ENCODE data around the gene NTN1. TPM values are rescaled to one million over a fixed set of nuclear protein-coding genes. Genes with fewer than 3 reads are reported as not detected.

NTN1 gene
- total RNA-seq, 1 donor = 0.36 TPM

DNA sequence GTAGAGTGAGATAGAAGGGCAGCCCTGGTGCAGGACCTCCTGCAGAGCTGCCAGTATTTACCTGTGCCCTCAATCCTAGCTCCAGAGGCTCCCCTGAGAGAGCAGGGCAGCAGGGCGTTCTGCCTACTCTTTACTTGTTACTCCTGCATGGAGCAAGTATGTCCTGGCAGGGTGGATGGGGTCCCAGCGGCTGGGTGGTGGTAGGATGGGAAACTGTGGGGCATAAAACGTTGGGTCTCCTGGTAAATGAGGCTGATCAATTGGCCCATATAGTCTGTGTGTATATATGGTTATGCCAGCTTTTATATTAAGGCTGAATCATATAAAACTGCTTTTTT, 192.0 kb downstream of the NTN1 start:
- Histone ChIP-seq H2AFZ (ENCODE audit: low read length) (no peak overlapping the region), H3K36me3 (ENCODE audit: insufficient read depth, low read length) (no peaks in the 10 kb centered on the region), H4K20me1 (ENCODE audit: insufficient read depth, low read length) (no peaks in the 10 kb centered on the region), H3K9me3 (ENCODE audit: low read depth, low read length) (no peaks in the 10 kb centered on the region), H3K27ac (ENCODE audit: low read depth, low read length) (no peak overlapping the region), H3K79me2 (ENCODE audit: insufficient read depth, low read length) (no peaks in the 10 kb centered on the region), H3K4me1 (ENCODE audit: insufficient read depth, low read length) (peaks cover 5% of the 10 kb centered on the region), H3K4me2 (ENCODE audit: insufficient read depth, low read length) (no peak overlapping the region), H3K4me3 (ENCODE audit: insufficient read depth, low read length) (no peak overlapping the region), H3K27me3 (ENCODE audit: insufficient read depth, low read length) (no peaks in the 10 kb centered on the region)
- TF ChIP-seq, protein P1, sequence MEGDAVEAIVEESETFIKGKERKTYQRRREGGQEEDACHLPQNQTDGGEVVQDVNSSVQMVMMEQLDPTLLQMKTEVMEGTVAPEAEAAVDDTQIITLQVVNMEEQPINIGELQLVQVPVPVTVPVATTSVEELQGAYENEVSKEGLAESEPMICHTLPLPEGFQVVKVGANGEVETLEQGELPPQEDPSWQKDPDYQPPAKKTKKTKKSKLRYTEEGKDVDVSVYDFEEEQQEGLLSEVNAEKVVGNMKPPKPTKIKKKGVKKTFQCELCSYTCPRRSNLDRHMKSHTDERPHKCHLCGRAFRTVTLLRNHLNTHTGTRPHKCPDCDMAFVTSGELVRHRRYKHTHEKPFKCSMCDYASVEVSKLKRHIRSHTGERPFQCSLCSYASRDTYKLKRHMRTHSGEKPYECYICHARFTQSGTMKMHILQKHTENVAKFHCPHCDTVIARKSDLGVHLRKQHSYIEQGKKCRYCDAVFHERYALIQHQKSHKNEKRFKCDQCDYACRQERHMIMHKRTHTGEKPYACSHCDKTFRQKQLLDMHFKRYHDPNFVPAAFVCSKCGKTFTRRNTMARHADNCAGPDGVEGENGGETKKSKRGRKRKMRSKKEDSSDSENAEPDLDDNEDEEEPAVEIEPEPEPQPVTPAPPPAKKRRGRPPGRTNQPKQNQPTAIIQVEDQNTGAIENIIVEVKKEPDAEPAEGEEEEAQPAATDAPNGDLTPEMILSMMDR (IDR thresholded peaks at IDR 0.05; ENCODE audit: extremely low read depth, low read depth, low read length) = no peak
- DNase-seq (ENCODE audit: insufficient read length, low spot score, missing footprints) = no peak

GRCh38 chr17:9215465-9215864, 194.2 kb downstream of the NTN1 start:
- H3K79me2 ChIP-seq (ENCODE audit: insufficient read depth, low read length) = no peaks in the 10 kb centered on the region
- no peak for DNase-seq (ENCODE audit: insufficient read length, low spot score, missing footprints)
- no peak overlapping the region for H2AFZ ChIP-seq (ENCODE audit: low read length)
- H3K27ac ChIP-seq (ENCODE audit: low read depth, low read length) = no peak overlapping the region
- no peaks in the 10 kb centered on the region for H3K36me3 ChIP-seq (ENCODE audit: insufficient read depth, low read length)
- H3K4me2 ChIP-seq (ENCODE audit: insufficient read depth, low read length) = no peak overlapping the region
- H3K27me3 ChIP-seq (ENCODE audit: insufficient read depth, low read length) = no peaks in the 10 kb centered on the region
- peaks cover 5% of the 10 kb centered on the region for H3K4me1 ChIP-seq (ENCODE audit: insufficient read depth, low read length)
- no peaks in the 10 kb centered on the region for H3K9me3 ChIP-seq (ENCODE audit: low read depth, low read length)
- H3K4me3 ChIP-seq (ENCODE audit: insufficient read depth, low read length) = no peak overlapping the region
- no peaks in the 10 kb centered on the region for H4K20me1 ChIP-seq (ENCODE audit: insufficient read depth, low read length)
- TF ChIP-seq, protein P1 (IDR thresholded peaks at IDR 0.05; ENCODE audit: extremely low read depth, low read depth, low read length) = no peak

- Histone ChIP-seq H3K4me3 (ENCODE audit: insufficient read depth, low read length) (no peak overlapping the region), H2AFZ (ENCODE audit: low read length) (peak overlapping the region; percentile 12), H3K36me3 (ENCODE audit: insufficient read depth, low read length) (no peaks in the 10 kb centered on the region), H3K27me3 (ENCODE audit: insufficient read depth, low read length) (no peaks in the 10 kb centered on the region), H3K79me2 (ENCODE audit: insufficient read depth, low read length) (no peaks in the 10 kb centered on the region), H3K4me1 (ENCODE audit: insufficient read depth, low read length) (peaks cover 5% of the 10 kb centered on the region), H3K9me3 (ENCODE audit: low read depth, low read length) (no peaks in the 10 kb centered on the region), H4K20me1 (ENCODE audit: insufficient read depth, low read length) (no peaks in the 10 kb centered on the region), H3K27ac (ENCODE audit: low read depth, low read length) (no peak overlapping the region), H3K4me2 (ENCODE audit: insufficient read depth, low read length) (peak overlapping the region; percentile 24)
- TF ChIP-seq, protein P1 (IDR thresholded peaks at IDR 0.05; ENCODE audit: extremely low read depth, low read depth, low read length) = no peak
- peak; percentile 91 for DNase-seq (ENCODE audit: insufficient read length, low spot score, missing footprints)
Observed at GRCh38 chr17:9217151-9218056, 196.1 kb downstream of the NTN1 start.

GRCh38 chr17:9218064-9218635, 196.8 kb downstream of the NTN1 start:
- H4K20me1 ChIP-seq (ENCODE audit: insufficient read depth, low read length) = no peaks in the 10 kb centered on the region
- no peaks in the 10 kb centered on the region for H3K79me2 ChIP-seq (ENCODE audit: insufficient read depth, low read length)
- no peak overlapping the region for H3K27ac ChIP-seq (ENCODE audit: low read depth, low read length)
- H3K9me3 ChIP-seq (ENCODE audit: low read depth, low read length) = no peaks in the 10 kb centered on the region
- peaks cover 5% of the 10 kb centered on the region for H3K4me1 ChIP-seq (ENCODE audit: insufficient read depth, low read length)
- DNase-seq (ENCODE audit: insufficient read length, low spot score, missing footprints) = peak; percentile 30
- TF ChIP-seq, protein P1 (IDR thresholded peaks at IDR 0.05; ENCODE audit: extremely low read depth, low read depth, low read length) = no peak
- H3K36me3 ChIP-seq (ENCODE audit: insufficient read depth, low read length) = no peaks in the 10 kb centered on the region
- H3K4me3 ChIP-seq (ENCODE audit: insufficient read depth, low read length) = no peak overlapping the region
- H3K4me2 ChIP-seq (ENCODE audit: insufficient read depth, low read length) = no peak overlapping the region
- H2AFZ ChIP-seq (ENCODE audit: low read length) = no peak overlapping the region
- no peaks in the 10 kb centered on the region for H3K27me3 ChIP-seq (ENCODE audit: insufficient read depth, low read length)
